Measurements from ENCODE around the gene NTRK2.

GRCh38 chr9:85016384-85017006 lies 347.0 kb downstream of the NTRK2 start:
- no peak for TF ChIP-seq POLR2A (IDR thresholded peaks at IDR 0.05; ENCODE audit: low read depth, low read length)
- TF ChIP-seq TAF1 (IDR thresholded peaks at IDR 0.05; ENCODE audit: borderline replicate concordance, low read depth, low read length) = no peak
- TF ChIP-seq POLR2AphosphoS5 (IDR thresholded peaks at IDR 0.05; ENCODE audit: low read depth, low read length) = no peak

All from GM12892 (cell line).